Measurements from ENCODE around the gene PDILT.

PDILT gene

DNA sequence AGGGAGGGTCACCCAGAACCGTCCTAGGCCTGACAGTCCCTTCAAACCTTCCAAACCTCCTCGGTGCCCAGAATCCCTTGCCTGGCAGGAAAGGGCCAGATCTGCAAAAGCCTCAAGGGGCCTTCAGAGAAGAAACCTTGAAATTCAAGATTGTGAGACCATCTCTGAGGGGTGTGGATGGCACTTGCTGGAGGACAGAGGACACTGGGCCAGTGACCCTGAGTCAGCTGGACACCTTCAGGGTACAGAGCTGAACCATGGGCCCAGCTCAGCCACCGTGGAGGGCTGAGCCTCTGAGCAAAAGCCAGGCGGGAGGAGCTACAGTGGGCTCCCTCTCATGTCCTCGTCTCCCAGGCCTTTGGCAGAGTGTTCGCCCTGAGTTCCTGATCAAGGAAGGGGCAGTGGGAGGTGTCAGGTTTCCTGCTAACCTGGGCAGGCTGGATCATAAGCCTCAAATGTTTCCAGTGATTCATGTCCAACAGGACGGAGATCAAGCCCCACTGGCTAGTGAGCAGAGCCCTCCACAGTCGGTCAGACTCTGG lies 3.0 kb downstream of the PDILT start:
- DNase-seq = no peak

DNA sequence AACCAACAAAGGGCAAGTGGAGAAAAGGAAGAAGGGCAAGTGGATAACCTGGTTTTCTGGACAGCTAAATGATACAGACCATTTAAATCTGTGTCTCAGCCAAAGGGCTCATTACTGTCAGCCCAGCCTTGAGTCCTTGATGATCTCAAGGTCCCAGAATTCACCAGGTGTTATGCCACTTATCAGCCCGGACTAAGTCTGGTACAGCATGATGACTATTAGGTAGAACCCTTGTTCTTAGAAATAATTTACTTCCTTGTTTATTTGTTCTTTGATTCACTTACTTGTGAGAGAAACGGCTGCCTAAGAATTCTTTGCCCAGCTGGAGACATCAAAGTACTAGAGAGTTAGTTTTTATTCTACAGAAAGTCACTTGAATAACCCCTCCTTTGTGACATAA lies 3.5 kb downstream of the PDILT start:
- DNase-seq = no peak

DNA sequence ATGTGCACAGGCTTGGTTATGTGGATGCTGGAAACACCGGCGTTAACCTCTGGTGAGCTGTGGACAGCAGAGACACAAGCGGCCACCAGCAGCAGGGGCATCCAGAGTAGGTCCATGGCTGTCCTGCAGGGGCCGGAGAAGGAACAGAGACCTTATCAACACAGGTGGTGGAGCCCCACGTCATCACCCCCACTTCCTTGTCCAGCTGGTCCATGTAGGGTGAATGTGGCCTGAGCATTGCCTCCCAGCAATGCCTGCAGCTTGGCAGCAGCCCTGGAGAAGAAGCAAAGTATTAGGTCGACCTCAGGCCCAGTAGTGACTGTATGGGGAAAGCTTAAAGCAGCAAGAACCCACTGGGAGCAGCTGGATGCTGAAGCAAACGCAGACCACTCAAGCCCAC lies 5.4 kb downstream of the PDILT start:
- no peak for DNase-seq

DNA sequence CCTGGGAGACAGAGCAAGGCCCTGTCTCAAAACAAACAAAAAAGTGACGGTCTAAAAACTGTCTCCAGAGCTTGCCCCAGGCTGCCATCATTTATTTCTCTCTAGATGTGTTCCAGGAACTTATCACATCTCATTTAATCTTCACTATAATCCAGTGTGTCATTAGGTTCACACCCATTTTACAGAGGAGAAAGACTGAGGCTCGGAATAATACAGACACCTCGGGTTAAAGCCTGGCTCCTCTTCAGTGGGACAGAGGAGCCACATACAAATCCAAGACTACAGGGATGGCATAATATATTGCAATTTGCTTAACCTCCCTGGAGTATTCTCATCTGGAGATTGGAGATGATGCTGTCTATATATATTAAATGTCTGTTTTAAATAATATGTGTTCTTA lies 5.9 kb downstream of the PDILT start:
- DNase-seq = no peak

DNA sequence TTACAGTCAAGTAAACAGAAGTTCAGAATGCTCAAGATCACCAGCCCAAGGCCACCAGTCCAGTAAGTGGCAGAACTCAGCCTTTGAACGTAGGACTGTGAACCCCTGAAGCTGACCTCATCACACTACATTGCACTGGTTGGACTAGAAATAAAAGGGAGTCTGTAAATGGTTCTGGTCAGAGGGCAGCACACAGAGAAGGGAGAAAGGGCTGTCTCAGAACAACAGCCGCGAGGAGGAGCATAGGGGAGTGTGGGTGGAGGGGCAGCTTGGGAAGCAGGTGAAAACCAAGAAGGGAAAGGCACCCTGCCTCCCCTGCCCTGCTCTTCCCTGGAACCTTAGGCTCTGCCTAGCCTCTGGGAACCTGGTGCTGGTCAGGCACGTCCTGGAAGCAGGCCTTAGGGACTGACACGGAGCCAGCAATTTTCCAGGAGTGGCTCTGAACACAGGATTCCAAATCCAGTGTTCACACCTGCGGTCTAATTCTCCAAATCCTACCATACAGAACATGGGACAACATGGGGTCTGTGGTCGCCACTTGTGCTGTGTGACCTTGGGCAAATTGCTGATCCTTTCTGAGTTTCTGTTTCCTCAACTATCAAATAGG lies 7.0 kb downstream of the PDILT start:
- no peak for DNase-seq

DNA sequence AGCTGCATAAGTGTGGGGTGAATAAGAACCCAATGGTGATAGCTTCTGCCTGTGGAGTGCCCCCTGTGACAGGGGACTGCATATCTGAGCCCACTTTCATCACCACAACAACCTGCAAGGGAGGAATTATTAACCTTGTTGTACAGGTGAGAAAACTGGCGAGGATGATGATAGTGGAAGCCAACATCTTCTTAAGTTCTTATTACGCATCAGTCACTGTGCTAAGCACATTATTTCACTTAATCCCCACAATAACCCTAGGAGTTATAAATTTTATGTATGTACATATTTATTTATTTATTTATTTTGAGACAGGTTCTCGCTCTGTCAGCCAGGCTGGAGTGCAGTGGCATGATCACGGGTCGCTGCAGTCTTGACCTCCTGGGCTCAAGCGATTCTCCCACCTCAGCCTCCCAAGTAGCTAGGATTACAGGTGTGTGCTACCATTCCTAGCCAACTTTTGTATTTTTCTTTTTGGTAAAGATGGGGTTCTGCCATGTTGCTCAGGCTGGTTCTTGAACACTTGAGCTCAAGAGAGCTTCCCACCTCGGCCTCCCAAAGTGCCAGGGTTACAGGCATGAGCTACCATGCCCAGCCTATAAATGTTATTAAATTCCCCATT lies 7.6 kb downstream of the PDILT start:
- no peak for DNase-seq

DNA sequence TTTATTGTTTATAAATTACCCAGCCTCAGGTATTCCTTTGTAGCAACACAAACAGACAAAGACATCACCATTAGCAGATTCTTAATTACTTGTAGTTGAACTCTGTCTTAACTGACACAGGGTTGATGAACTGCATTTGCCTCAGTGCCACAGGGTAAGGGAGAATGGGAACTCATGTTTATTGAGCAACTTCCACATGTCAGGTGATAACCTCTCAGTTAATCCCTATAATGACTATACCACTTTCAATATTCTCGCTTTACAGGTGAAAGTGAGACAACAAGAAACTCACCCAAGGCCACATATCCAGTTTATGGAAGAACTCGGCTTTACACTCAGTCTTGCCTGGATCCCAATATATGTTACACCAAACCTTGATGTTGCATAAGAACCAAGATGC lies 8.6 kb downstream of the PDILT start:
- no peak for DNase-seq

DNA sequence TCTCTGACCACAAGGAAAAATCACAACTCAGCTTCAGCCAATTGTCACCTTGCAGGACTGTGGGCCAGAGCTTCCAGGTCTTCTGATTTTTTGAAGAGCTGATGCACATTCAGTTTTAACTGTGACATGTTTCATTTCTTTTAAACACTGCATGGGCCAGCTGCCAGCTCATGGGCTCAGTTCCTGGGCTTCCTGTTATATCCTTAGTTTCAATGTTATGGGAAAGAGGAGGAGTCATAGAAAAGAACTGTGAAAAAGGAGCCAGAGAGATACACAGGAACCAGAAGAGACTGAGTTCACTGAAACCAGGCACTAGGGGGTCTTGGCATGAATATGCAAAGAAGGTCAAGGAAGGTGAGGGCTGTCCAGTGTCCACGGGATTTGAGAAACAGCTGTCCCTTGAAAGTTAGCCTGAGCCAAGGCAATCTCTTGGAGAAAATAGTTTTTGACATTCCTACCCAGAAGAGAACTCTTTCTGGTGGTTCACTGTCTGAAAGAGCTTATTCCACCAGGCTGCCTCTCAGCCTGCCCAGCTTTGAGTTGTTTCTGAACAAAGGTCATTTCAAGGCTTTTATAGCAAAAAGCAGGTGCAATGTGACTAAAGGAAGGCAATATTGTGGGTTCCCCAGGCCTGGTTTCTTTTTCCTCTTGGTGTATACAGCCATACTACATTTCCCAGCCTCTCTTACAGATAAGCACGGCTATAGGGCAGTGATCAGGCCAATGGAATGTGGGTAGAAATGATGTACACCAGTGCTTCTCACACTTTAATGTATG lies 10.5 kb downstream of the PDILT start:
- DNase-seq = no peak

DNA sequence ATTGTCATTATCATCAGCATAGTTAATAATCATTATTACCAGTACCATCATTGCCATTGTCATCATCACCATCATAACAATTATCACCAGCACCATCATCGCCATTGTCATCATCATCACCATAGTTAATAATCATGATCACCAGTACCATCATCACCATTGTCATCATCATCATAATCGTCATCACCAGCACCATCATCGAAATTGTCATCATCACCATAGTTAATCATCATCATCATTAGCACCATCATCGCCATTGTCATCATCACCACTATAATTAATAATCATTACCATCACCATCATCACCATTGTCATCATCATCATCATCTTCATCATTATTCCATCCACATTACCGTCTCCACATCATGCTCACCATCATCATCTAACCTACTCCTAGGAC lies 13.5 kb downstream of the PDILT start:
- no peak for DNase-seq

DNA sequence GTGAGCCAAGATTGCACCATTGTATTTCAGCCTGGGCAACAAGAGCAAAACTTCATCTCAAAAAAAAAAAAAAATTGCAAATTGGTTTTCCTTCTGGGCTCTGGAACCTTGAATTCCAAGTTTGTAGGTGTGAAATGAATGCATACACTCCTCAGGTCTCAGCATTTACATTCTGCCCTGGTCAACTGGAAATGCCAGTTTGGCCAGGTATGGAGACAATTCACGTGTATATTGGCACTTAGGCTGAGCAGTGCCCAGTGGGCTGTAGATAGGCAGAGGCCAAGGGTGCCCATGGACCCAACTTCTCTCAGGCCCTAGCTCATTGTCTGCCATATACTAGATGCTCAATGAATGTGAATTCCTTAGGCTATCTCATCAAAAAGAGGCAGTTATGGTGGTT lies 15.7 kb downstream of the PDILT start:
- DNase-seq = no peak

DNA sequence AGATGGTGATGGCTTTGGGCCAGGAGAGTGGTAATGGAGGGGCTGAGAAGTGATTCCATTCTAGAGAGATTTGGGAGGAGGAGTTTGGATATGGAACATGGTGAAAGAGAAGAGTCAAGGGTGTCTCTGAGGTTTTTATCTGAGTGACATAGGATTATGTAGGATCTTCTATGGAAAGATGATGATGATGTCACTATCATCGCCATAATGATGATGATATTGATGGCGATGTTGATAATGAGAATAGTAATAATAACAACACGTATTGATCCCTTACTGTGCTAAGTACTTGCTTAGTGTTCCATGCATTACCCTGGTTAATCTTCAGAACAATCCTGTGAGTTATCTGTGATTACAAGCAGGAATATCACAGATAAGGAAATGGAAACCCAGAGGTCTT lies 16.6 kb downstream of the PDILT start:
- no peak for DNase-seq

DNA sequence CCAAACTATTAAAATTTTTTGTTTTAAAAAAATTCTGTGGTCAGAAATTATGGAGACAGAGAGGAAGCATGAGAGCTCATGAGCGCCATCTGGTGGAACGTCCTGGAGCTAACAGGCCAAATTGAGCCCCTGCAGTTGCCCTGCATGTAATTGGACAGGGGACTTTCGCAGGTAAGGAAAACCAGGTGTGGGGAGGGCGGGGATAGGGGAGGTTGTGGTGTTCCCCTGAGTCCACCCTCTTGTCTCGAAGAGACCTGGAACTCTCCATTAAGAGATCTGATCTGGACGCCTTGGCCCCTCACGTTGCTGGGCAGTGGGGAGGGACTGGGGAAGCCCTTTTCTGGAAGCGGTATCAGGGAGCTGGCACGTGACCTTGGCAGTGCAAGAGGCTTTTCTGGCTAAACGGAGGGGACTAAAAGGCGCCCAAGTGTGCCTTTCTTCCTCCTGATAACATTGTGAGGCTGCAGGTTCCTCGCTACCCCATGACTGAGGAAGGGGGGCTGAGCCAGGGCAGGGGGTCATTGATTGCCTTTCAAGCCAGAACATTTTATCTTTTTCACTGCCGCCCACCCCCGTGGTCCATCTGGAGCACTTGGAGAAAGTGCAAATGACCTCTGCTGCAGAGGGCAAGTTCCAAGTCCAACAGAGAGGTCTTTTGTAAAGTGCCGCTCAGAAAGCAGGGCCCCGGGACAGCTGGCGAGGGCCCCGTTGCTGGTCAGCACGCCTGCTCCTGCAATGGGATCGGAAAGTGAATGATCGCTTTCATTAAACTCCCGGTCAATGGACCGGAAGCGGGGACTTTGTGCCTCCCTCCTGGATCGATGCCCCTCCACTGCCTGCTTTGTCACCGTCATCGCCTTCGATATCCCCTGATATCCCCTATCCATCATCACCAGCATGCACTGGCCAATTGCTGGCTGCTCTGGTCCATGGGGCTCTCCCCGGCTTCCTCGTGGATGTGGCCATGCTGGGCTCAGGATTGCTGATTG lies 18.4 kb downstream of the PDILT start:
- peak; percentile 52 for DNase-seq

DNA sequence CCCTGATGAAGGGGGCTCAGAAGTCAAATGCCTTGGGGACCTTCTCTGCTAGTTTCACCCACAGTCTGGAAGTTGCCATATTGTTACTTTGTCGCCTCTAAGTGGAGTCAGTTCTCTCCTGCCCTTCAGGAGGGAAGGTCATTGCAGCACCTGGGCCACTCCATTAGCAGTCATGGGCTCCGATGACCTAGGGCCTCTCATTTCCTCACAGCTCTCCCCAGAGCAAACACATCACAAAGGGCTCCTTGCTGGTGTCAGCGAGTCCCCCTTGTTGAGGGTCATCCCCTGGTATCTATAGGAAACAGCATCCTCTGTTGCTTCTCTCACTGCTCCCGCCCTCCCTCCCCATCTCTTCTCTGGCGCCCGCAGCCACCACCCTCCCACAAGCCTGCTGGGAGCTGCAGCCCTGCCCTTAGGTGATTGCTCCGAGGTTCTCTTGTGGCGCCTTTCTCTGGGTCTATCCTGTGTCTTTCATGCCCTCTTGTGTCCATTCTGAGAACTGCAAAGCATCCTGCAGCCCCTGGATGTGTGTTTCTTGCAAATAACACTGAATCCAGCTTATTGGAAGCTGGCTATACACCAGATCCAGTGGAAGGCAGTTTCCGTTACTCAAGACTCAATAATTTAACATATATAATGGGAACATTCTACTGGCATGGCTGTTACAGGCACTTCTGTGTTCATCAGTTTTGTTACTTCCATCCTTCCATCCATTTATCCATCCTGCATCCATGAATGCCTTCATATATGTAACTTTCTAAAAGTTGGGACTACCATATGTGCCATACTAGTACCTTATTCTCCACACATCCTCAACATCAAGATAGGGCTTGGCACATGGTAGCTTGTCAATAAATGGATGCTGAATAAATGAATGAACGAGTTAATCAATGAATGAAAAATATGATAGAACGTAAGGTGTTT lies 21.2 kb downstream of the PDILT start:
- peak; percentile 59 for DNase-seq

DNA sequence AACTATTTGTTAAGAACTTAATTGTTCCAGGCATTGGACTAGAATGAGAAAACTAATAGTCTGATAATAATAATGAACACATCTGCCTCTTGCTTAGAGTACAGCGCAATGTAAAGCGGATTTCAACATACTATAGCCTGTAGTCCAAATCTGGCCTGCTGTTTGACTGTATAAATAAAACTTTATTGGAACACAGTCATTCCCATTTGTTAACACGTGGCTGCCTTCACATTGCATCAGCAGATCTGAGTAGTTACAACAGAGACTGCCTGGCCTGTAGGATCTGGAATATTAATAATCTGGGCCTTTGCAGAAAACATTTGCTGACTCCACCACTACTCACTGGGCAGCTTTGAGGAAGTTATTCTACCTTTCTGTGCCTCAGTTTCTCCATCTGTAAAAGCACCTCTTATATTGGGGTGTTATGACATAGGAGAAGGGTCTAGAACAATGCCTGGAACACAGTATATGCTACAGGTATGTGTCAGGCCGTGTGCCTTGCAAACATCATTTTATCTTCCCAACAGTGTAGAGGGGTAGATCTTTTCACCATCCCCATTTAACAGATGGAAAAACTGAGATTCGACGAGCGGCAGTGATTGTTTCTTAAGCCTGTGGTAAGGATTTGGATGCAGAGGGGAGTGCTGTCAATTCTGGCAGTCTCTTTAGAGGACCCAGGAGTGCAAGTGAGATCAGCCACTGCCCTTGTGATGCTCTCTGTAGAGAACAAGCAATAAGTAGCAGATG lies 22.2 kb downstream of the PDILT start:
- no peak for DNase-seq

DNA sequence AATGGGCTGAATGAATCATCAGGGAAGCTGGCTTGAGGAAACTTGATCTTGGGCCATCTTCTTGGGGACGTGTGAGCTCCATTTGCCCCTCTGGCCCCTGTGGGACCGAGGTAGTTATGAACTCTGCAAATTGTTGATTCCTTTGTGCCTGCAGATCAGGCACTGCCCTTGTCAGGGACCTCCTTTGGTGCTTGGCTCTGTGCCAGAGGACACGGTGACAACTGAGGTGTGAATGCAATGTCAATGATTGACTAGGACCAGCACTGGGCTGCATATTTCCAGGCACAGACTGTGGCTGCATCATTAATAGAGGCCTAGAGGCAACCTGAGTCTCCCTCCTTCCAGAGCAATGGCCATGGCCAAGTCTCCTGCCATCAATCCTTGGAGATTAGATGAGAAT lies 23.8 kb downstream of the PDILT start:
- no peak for DNase-seq

DNA sequence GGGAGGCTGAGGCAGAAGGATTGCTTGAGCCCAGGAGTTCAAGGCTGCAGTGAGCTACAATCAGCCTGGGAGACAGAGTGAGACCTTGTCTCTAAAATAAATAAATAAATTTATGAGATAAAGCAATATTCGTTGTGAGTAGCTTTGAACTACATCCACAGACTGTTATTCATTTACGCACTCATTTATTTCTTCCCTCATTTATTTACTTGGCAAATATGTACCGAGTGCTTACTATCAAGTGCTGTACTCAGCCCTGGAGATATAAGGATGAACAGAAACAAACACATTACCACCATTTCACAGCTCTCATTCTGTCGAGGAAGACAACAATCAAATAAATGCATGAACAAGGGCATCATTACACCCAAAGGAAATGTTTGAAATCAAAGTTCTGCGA lies 27.4 kb downstream of the PDILT start:
- DNase-seq = no peak

DNA sequence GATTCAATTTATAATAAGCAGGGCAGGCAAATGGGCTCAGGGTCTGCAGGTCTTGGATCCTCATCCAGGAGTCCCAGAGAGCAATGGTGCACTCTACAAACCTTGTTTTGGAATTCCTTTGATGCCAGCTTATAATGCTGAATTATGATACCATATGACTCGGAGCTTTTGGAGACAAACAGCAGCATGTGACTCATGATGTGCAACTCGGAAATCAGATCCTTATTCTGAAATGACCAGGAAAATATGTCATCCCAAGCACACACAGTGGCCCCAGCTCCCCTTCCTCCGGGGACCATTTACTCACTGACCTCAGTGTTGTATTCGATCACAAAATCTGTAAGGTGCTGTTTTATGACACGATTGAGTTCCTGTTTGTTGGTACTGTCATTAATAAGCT lies 31.8 kb downstream of the PDILT start:
- DNase-seq = no peak

DNA sequence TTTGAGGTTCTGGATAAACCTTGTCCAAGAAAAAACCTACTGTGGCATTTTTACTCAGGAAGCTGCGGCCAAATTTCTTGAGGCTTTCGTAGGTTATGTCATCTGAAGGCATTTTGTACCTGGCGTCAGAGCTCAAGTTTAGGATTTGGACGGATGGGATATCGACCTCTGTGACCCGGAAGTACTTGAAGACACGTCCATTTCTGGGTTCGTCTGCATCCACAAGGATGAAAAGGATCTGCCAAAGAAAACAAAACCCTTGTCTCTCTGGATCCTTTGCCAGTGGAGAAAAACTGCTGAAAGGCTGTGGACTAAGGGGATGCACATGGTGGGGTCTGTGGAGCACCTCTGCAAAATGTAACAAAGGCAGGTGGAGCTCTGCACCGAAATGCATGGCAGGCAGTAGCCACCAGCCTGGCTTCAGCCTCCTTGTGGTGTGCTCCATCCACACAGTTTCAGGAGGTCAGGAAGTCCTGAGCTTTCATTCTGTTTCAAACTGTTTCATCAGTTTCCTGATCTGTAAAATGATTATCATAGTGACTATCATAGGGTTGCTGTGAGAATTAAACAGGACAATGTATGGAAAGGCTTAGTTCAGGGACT lies 35.0 kb downstream of the PDILT start:
- DNase-seq = no peak

DNA sequence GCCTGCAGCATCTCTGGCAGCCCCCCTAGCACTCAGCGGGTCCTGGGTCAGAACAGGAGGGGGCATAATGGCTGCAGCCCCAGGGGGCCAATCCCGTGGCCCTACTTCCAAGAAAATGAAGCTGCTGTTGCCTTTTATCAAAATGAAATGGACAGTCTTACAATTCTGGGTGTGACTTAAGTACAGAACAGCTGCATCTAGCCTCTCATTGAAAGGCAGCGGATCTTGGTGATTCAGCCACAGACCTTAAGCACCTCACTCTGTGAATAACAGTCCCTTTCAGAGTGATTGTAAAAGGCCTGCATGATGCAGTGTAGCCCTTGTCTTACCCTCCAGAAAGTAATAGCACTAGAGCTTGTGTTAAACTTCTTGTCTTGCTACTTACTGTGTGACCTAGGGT lies 40.5 kb downstream of the PDILT start:
- DNase-seq = no peak

DNA sequence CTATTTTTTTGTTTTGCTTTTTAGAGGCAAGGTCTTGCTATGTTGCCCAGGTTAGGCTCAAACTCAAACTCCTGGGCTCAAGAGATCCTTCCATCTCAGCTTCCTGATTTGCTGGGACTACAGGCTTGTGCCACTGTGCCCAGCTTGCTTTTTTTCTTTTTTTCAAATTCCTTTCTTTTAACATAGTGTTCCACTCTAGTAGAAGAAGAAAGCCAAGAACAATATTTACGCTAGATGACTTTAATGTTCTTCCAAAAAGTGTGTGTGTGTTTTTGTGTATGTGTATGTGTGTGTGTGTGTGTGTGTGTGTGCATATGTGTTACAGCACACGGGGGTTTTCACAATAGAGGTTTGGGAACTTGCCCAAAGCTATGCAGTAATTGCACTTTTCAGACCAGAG lies 41.3 kb downstream of the PDILT start:
- no peak for DNase-seq

DNA sequence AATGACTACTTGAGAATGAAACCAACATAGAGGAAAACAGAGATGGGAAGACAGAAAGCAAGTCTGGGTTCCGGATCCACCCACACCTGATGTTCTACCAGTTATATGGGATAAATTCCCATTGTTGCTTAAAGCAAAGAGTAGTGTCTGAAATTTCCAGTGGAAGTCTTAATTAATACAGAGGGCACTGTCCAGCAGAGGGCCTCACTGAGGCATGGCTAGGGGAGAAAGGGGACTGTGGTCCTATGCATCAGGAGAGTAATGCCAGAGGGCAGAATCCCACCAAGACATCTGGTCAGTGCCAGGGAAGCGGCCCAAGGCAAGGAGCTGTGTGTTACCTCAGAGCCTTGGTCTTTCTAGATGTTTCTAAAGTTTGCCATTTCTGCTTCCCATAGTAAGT lies 44.5 kb downstream of the PDILT start:
- no peak for DNase-seq

Data from NCI-H1092 (cell line).